ENCODE measurements around the gene MARCHF3.
"Not testable (repeated sequence)": the region's sequence is repeated elsewhere in the genome, so short reads cannot be mapped to it uniquely, and the experiment has no call there.

MARCHF3 gene

GRCh38 chr5:126947146-126948010 is 83.0 kb downstream of the MARCHF3 start:
- no peak for DNase-seq

GRCh38 chr5:126942908-126943307 is 87.5 kb downstream of the MARCHF3 start:
- not testable (repeated sequence) for DNase-seq

GRCh38 chr5:126941403-126941802 is 89.0 kb downstream of the MARCHF3 start:
- DNase-seq, result no peak

- DNase-seq, result no peak
Measured at GRCh38 chr5:126939887-126940286, 90.5 kb downstream of the MARCHF3 start.

GRCh38 chr5:126938466-126938865 is 91.9 kb downstream of the MARCHF3 start:
- DNase-seq, result no peak

- no peak for DNase-seq
Measured at GRCh38 chr5:126937771-126938170, 92.6 kb downstream of the MARCHF3 start.

GRCh38 chr5:126936775-126937418 is 93.5 kb downstream of the MARCHF3 start:
- no peak for DNase-seq

- DNase-seq, result no peak
Measured at GRCh38 chr5:126931963-126932660, 98.2 kb downstream of the MARCHF3 start.

GRCh38 chr5:126928041-126928440 is 102.3 kb downstream of the MARCHF3 start:
- no peak for DNase-seq

- no peak for DNase-seq
Measured at GRCh38 chr5:126927429-126927828, 102.9 kb downstream of the MARCHF3 start.

- no peak for DNase-seq
Measured at GRCh38 chr5:126926187-126926586, 104.2 kb downstream of the MARCHF3 start.

- DNase-seq, result no peak
Measured at GRCh38 chr5:126925482-126925881, 104.9 kb downstream of the MARCHF3 start.

GRCh38 chr5:126924331-126925033 is 105.9 kb downstream of the MARCHF3 start:
- DNase-seq, result no peak

- no peak for DNase-seq
Measured at GRCh38 chr5:126921241-126922091, 108.9 kb downstream of the MARCHF3 start.

- no peak for DNase-seq
Measured at GRCh38 chr5:126920291-126920690, 110.1 kb downstream of the MARCHF3 start.

GRCh38 chr5:126919566-126919965 is 110.8 kb downstream of the MARCHF3 start:
- no peak for DNase-seq

GRCh38 chr5:126918615-126918957 is 111.8 kb downstream of the MARCHF3 start:
- DNase-seq, result no peak

- no peak for DNase-seq
Measured at GRCh38 chr5:126917918-126918614, 112.3 kb downstream of the MARCHF3 start.

- no peak for DNase-seq
Measured at GRCh38 chr5:126915496-126915895, 114.9 kb downstream of the MARCHF3 start.

- DNase-seq, result no peak
Measured at GRCh38 chr5:126914801-126915436, 115.4 kb downstream of the MARCHF3 start.

GRCh38 chr5:126912616-126913200 is 117.7 kb downstream of the MARCHF3 start:
- DNase-seq, result no peak
